Epithelial cell of esophagus (primary cell): ENCODE measurements around the gene RBBP8NL.
A peak's percentile ranks its signal among the peaks of the same experiment; 100 is the strongest.

Experiments used
- DNase-seq: peaks from one replicate; pipeline ENCODE4 v3.0.0; 2010; ENCODE audit warnings: low read depth
- H3K4me3 ChIP-seq: 2 replicates; pipeline ENCODE4 v1.5.1; 2011; ENCODE audit warnings: mild to moderate bottlenecking, low read length, control low read depth
- CTCF ChIP-seq: IDR thresholded peaks from 2 replicates; pipeline ENCODE4 v1.5.1; 2011; ENCODE audit warnings: low read depth, mild to moderate bottlenecking, low read length, control low read depth, inconsistent platforms; ENCODE audit not compliant: insufficient read depth; ENCODE audit errors: missing control alignments

RBBP8NL gene

GRCh38 chr20:62433658-62434497 lies 6.5 kb upstream of the RBBP8NL start:
- no peak overlapping the region for H3K4me3 ChIP-seq
- no peak for TF ChIP-seq CTCF
- no peak for DNase-seq

GRCh38 chr20:62430866-62431447 lies 3.6 kb upstream of the RBBP8NL start:
- H3K4me3 ChIP-seq = no peak overlapping the region
- no peak for DNase-seq
- TF ChIP-seq CTCF = no peak

GRCh38 chr20:62430311-62430853 lies 3.0 kb upstream of the RBBP8NL start:
- no peak for DNase-seq
- no peak for TF ChIP-seq CTCF
- no peak overlapping the region for H3K4me3 ChIP-seq

GRCh38 chr20:62429455-62430310 lies 2.3 kb upstream of the RBBP8NL start:
- no peak overlapping the region for H3K4me3 ChIP-seq
- TF ChIP-seq CTCF = no peak
- DNase-seq = no peak

GRCh38 chr20:62428396-62429295 lies 1.3 kb upstream of the RBBP8NL start:
- TF ChIP-seq CTCF = no peak
- DNase-seq = no peak
- H3K4me3 ChIP-seq = no peak overlapping the region

- TF ChIP-seq CTCF = no peak
These were observed 648 bp upstream of the RBBP8NL start for GRCh38 chr20:62428002-62428372.

More at GRCh38 chr20:62428002-62428372, 648 bp upstream of the RBBP8NL start:
- no peak overlapping the region for H3K4me3 ChIP-seq
- DNase-seq = peak; percentile 8
